Measurements from ENCODE around the gene DGKE. TPM values are rescaled to one million over a fixed set of nuclear protein-coding genes. Genes with fewer than 3 reads are reported as not detected.

DGKE gene
- total RNA-seq (2016; rRNA removed; fragmentation: Illumina TruSeq; extraction: Trizol), result 3.2 and 5.3 TPM in 2 replicates
- 4.6 and 5.3 TPM in 2 replicates for total RNA-seq (2016; cell fraction: cytosol; rRNA removed; fragmentation: Illumina TruSeq; extraction: Trizol; ENCODE audit: low read depth)
- total RNA-seq (2016; cell fraction: insoluble cytoplasmic fraction; rRNA removed; fragmentation: Illumina TruSeq; extraction: Trizol), result 2.3 and 6.0 TPM in 2 replicates
- total RNA-seq (2016; cell fraction: membrane; rRNA removed; fragmentation: Illumina TruSeq; extraction: Trizol), result 2.1 and 2.6 TPM in 2 replicates
- total RNA-seq (2016; cell fraction: nucleus; rRNA removed; fragmentation: Illumina TruSeq; extraction: Trizol), result 16.7 and 17.4 TPM in 2 replicates
- 3.2 and 3.3 TPM in 2 replicates for polyA plus RNA-seq (2011; rRNA removed)
- 0.70 and 0.79 TPM in 2 replicates for polyA plus RNA-seq (2011; cell fraction: cytosol; rRNA removed)
- 16.9 and 20.1 TPM in 2 replicates for polyA plus RNA-seq (2011; cell fraction: nucleus; rRNA removed)
- 2.8 and 3.1 TPM in 2 replicates for polyA plus RNA-seq (2012)
- polyA plus RNA-seq (2016; cell fraction: cytosol; fragmentation: Illumina TruSeq; extraction: Trizol; ENCODE audit: low read depth), result 0.44 and 0.50 TPM in 2 replicates
- 1.8 and 2.1 TPM in 2 replicates for polyA plus RNA-seq (2016; cell fraction: insoluble cytoplasmic fraction; fragmentation: Illumina TruSeq; extraction: Trizol; ENCODE audit: low read depth)
- polyA plus RNA-seq (2016; cell fraction: membrane; fragmentation: Illumina TruSeq; extraction: Trizol; ENCODE audit: low read depth), result 0.84 and 1.6 TPM in 2 replicates
- polyA plus RNA-seq (2016; cell fraction: nucleus; fragmentation: Illumina TruSeq; extraction: Trizol; ENCODE audit: insufficient read depth, low read depth), result 16.9 and 18.5 TPM in 2 replicates
- 6.0 and 7.6 TPM in 2 replicates for polyA minus RNA-seq (2011; rRNA and poly(A)+ RNA removed; ENCODE audit: low replicate concordance)
- 1.6 and 3.0 TPM in 2 replicates for polyA minus RNA-seq (2011; cell fraction: cytosol; rRNA and poly(A)+ RNA removed)
- polyA minus RNA-seq (2011; cell fraction: nucleus; rRNA and poly(A)+ RNA removed), result 17.4 and 18.2 TPM in 2 replicates
- Bru-seq, nascent RNA, result percentile 64 among the genes with signal in this experiment
- BruChase-seq, experiment 1, labeled RNA remaining after a 6-hour chase, result percentile 75 among the genes with signal in this experiment
- percentile 72 among the genes with signal in this experiment for BruChase-seq, experiment 2, labeled RNA remaining after a 2-hour chase
- long read RNA-seq, experiment 1, full-length matches to known transcripts, result 2 of 3 reads
- long read RNA-seq, experiment 1, partial matches to known transcripts, result 1 of 3 reads
- long read RNA-seq, experiment 1, other reads (novel, unspliced or antisense), result 0 of 3 reads
- long read RNA-seq, experiment 2, partial matches to known transcripts, result 0 of 4 reads
- long read RNA-seq, experiment 2, other reads (novel, unspliced or antisense), result 4 of 4 reads

DNA sequence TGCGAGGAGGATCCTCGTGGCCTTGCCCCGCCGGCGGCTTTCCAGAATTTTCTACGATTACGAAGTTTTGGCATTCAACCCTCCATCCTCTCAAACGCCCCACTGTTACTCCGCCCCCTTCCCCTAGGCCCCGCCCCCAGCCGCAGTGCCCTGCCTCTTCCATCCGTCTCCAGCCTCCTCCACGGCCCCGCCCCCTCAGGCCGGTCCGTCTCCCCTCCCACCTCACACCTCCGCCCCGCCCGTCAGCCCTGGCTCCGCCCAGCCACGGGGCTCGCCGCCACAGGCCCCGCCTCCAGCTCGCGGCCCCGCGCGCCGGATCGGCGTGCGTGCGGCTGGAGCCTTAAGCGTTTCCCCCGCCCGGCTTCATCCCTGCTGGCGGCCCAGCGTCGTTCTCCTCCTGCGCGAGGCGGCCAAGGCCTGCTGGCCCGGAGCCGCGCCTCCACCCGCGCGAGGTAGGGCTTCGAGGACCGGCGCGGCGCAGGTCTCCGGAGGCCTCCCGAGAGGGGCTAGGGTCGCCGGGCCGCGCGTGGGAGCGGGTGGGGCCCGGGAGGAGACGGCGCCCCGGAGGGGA, at the start of gene DGKE, which contains the start of gene C17orf67:
Gene DGKE, plus strand, starts transcription at position 343 of the 571 bp plus-strand sequence. CDS start 645 bp downstream, outside the sequence.
Gene C17orf67, minus strand, starts transcription at position 112 of the 571 bp plus-strand sequence. CDS start 18,110 bp downstream, outside the sequence.
- H3K27me3 ChIP-seq (ENCODE audit: control insufficient read depth in 1 of 2, insufficient read depth in 2 of 2, low read length in 2 of 2), result no peaks in the 10 kb centered on the region; a peak in 1 of 5 replicates
- no peaks in the 10 kb centered on the region for H4K20me1 ChIP-seq (ENCODE audit: insufficient read depth, low read length)
- ATAC-seq (peak; percentile 85), DNase-seq (ENCODE audit: low spot score) (peak; percentile 86), FAIRE-seq (peak; percentile 73)
- ChIA-PET POLR2A (interaction anchor here (0.7 to 2.6 kb wide), 7 partner anchors 10 to 150 kb away, joined by 3 to 25 read pairs (median 4); partner anchors contain the start of genes COIL, SCPEP1 and TRIM25), CTCF (ENCODE audit: low intra/inter-chr PET ratio, low total read pairs) (no interaction called here)
- peak within 1 kb of the TSS; percentile 50 for H3K27ac ChIP-seq (ENCODE audit: extremely low read length, insufficient read depth, low read length)
- H3K4me1 ChIP-seq (ENCODE audit: insufficient read depth, low read length), result peaks cover 54% of the 10 kb centered on the region
- peak within 1 kb of the TSS; percentile 66 for H3K9ac ChIP-seq (ENCODE audit: insufficient read depth, low read depth, low read length)
- peak within 1 kb of the TSS; percentile 69 to 86 (median 75) for H3K4me3 ChIP-seq (replicated peaks in 1 of 3; ENCODE audit: insufficient read depth in 1 of 3, low read depth in 2 of 3, low read length in 3 of 3)
- H3K36me3 ChIP-seq (replicated peaks in 1 of 2; ENCODE audit: control insufficient read depth in 1 of 2, insufficient read depth in 2 of 2, low read length in 2 of 2), result no peaks in the 10 kb centered on the region
- H3K79me2 ChIP-seq (ENCODE audit: insufficient read depth, low read length), result no peaks in the 10 kb centered on the region
- 14% methylated on average over 58 of the region's 66 CpGs for WGBS (ENCODE audit: low lambda C conversion rate)
- no peaks in the 10 kb centered on the region for H3K9me3 ChIP-seq (ENCODE audit: low read length)
- intact Hi-C loops (cut with micrococcal nuclease; ENCODE audit: unreplicated experiment), result loop anchor here (1.0 to 2.0 kb wide), 2 partner anchors 15 to 80 kb away; partner anchors contain the start of gene TRIM25
- in situ Hi-C loops (cut with HindIII; ENCODE audit: extremely low pct_ligation_motif_present, low pct_unique_long_range_greater_than_20kb), result no loop called here
- no peak within 1 kb of the TSS for H2AFZ ChIP-seq (ENCODE audit: low read length)
- no TSS peak for BruUV-seq (replicated peaks)
- peak within 1 kb of the TSS; percentile 96 for H3K4me2 ChIP-seq (ENCODE audit: low read depth, low read length)
- TF ChIP-seq THAP11 (CRISPR knock-in tag; IDR thresholded peaks at IDR 0.05), result no peak
- TF ChIP-seq SMYD3 (CRISPR knock-in tag; IDR thresholded peaks at IDR 0.05), result no peak
- no peak for TF ChIP-seq ARID2 (CRISPR knock-in tag; IDR thresholded peaks at IDR 0.05; ENCODE audit: borderline replicate concordance)
- TF ChIP-seq MEIS1 (CRISPR knock-in tag; IDR thresholded peaks at IDR 0.05; ENCODE audit: borderline replicate concordance), result no peak
- TF ChIP-seq TSC22D2 (CRISPR knock-in tag; IDR thresholded peaks at IDR 0.05; ENCODE audit: borderline replicate concordance), result peak; percentile 52
- TF ChIP-seq ZSCAN20 (CRISPR knock-in tag; IDR thresholded peaks at IDR 0.05; ENCODE audit: borderline replicate concordance), result peak; percentile 57; the same call in 1 of the 2 replicates
- TF ChIP-seq, protein P1, sequence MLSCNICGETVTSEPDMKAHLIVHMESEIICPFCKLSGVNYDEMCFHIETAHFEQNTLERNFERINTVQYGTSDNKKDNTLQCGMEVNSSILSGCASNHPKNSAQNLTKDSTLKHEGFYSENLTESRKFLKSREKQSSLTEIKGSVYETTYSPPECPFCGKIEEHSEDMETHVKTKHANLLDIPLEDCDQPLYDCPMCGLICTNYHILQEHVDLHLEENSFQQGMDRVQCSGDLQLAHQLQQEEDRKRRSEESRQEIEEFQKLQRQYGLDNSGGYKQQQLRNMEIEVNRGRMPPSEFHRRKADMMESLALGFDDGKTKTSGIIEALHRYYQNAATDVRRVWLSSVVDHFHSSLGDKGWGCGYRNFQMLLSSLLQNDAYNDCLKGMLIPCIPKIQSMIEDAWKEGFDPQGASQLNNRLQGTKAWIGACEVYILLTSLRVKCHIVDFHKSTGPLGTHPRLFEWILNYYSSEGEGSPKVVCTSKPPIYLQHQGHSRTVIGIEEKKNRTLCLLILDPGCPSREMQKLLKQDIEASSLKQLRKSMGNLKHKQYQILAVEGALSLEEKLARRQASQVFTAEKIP (CRISPR knock-in tag; IDR thresholded peaks at IDR 0.05; ENCODE audit: borderline replicate concordance), result no peak
- no peak for TF ChIP-seq ZNF17 (CRISPR knock-in tag; IDR thresholded peaks at IDR 0.05)
- TF ChIP-seq, protein P2, sequence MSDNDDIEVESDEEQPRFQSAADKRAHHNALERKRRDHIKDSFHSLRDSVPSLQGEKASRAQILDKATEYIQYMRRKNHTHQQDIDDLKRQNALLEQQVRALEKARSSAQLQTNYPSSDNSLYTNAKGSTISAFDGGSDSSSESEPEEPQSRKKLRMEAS (IDR thresholded peaks at IDR 0.05), result peak; percentile 89
- TF ChIP-seq, protein P3, sequence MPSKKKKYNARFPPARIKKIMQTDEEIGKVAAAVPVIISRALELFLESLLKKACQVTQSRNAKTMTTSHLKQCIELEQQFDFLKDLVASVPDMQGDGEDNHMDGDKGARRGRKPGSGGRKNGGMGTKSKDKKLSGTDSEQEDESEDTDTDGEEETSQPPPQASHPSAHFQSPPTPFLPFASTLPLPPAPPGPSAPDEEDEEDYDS (CRISPR knock-in tag; IDR thresholded peaks at IDR 0.05), result peak; percentile 46; the same call in 1 of the 2 replicates
- TF ChIP-seq ESRRA (CRISPR knock-in tag; IDR thresholded peaks at IDR 0.05; ENCODE audit: low read depth), result 0 out of 2 replicates have a peak, but pooled peaks have one; percentile 17
- no peak for TF ChIP-seq FOXJ3 (CRISPR knock-in tag; IDR thresholded peaks at IDR 0.05; ENCODE audit: borderline replicate concordance)
- no peak for TF ChIP-seq XBP1 (CRISPR knock-in tag; IDR thresholded peaks at IDR 0.05)
- no peak for TF ChIP-seq SRSF1 (optimal IDR thresholded peaks at IDR 0.05; ENCODE audit: low read depth, low read length)
- TF ChIP-seq ZNF34 (CRISPR knock-in tag; IDR thresholded peaks at IDR 0.05; ENCODE audit: borderline replicate concordance), result 0 out of 2 replicates have a peak, but pooled peaks have one; percentile 25

All from HepG2 (cell line).